ENCODE measurements around the gene CATSPERZ.
"Not testable (repeated sequence)": the region's sequence is repeated elsewhere in the genome, so short reads cannot be mapped to it uniquely, and the experiment has no call there.

Gene CATSPERZ

GRCh38 chr11:64321533-64321932 lies 21.4 kb downstream of the CATSPERZ start:
- DNase-seq (ENCODE audit: low read depth): no peak
- no peak overlapping the region for H3K4me3 ChIP-seq (ENCODE audit: low read length)
- TF ChIP-seq, protein P1, sequence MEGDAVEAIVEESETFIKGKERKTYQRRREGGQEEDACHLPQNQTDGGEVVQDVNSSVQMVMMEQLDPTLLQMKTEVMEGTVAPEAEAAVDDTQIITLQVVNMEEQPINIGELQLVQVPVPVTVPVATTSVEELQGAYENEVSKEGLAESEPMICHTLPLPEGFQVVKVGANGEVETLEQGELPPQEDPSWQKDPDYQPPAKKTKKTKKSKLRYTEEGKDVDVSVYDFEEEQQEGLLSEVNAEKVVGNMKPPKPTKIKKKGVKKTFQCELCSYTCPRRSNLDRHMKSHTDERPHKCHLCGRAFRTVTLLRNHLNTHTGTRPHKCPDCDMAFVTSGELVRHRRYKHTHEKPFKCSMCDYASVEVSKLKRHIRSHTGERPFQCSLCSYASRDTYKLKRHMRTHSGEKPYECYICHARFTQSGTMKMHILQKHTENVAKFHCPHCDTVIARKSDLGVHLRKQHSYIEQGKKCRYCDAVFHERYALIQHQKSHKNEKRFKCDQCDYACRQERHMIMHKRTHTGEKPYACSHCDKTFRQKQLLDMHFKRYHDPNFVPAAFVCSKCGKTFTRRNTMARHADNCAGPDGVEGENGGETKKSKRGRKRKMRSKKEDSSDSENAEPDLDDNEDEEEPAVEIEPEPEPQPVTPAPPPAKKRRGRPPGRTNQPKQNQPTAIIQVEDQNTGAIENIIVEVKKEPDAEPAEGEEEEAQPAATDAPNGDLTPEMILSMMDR (conservative IDR thresholded peaks at IDR 0.05; ENCODE audit: low read depth, low read length): no peak

DNA sequence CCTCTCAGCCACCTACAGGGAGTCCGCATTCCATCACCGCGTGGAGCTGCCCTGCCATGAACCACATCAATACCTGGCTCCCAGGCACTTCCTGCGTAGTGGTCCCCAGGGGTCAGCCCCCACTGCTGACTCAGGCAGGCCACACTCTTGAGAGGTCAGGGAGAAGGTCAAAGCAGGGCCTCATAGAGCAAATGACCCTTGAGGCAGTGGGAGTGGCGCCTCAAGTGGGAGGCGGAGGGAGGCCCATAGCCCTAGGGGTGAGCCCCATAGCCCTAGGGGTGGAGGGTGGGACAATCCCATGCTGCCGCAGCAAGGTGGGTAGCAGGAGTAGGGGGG lies 22.7 kb downstream of the CATSPERZ start:
- DNase-seq (ENCODE audit: low read depth): no peak
- no peak overlapping the region for H3K4me3 ChIP-seq (ENCODE audit: low read length)
- TF ChIP-seq, protein P1 (conservative IDR thresholded peaks at IDR 0.05; ENCODE audit: low read depth, low read length): no peak

- no peak for DNase-seq (ENCODE audit: low read depth)
- H3K4me3 ChIP-seq (ENCODE audit: low read length): no peak overlapping the region
- TF ChIP-seq, protein P1 (conservative IDR thresholded peaks at IDR 0.05; ENCODE audit: low read depth, low read length): no peak
These were observed 23.2 kb downstream of the CATSPERZ start for GRCh38 chr11:64323373-64323772.

DNA sequence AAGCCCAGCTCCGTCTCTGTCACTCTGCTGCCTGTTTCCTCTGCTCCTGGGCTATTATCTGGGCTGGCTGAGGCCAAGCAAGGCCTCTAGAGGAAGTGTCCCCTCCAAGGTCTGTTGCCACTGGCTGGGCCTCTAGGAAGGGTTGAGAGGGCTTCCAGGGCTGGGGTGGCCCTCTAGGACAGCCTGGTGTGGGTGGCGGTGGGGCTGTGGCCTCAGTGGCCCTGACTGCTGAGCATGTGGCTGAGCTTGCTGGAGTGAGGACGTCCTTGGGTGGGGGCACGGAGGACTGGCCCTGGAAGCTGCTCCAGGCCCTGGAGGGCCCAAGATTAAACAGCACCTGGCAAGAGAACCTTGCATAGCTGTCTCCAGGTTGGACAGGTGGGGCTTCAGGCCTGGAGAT lies 23.8 kb downstream of the CATSPERZ start:
- not testable (repeated sequence) for H3K4me3 ChIP-seq (ENCODE audit: low read length); DNase-seq (ENCODE audit: low read depth)

- TF ChIP-seq, protein P1 (conservative IDR thresholded peaks at IDR 0.05; ENCODE audit: low read depth, low read length): no peak
These were observed 24.7 kb downstream of the CATSPERZ start for GRCh38 chr11:64324692-64325469.

GRCh38 chr11:64327375-64327774 lies 27.2 kb downstream of the CATSPERZ start:
- no peak for DNase-seq (ENCODE audit: low read depth)
- TF ChIP-seq, protein P1 (conservative IDR thresholded peaks at IDR 0.05; ENCODE audit: low read depth, low read length): no peak
- no peak overlapping the region for H3K4me3 ChIP-seq (ENCODE audit: low read length)

More at GRCh38 chr11:64324692-64325469, 24.7 kb downstream of the CATSPERZ start:
- H3K4me3 ChIP-seq (ENCODE audit: low read length): no peak overlapping the region
- DNase-seq (ENCODE audit: low read depth): no peak

DNA sequence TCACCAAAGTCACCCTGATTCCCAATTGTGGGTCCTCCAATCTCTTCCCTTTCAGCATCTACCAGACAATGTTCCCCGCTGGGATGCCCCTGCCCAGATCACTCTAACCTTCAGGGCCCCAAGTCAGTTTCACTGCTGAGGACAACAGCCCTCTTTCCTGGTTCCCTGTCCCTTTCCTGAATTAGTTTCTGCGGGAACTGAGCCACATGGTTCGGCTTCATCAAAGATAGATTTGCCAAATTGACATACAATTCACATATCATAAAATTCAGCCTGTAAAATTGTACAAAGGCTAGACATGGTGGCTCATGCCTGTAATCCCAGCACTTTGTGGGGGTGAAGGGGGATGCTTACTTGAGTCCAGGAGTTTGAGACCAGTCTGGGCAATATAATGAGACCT lies 27.8 kb downstream of the CATSPERZ start:
- TF ChIP-seq, protein P1 (conservative IDR thresholded peaks at IDR 0.05; ENCODE audit: low read depth, low read length): no peak
- H3K4me3 ChIP-seq (ENCODE audit: low read length): no peak overlapping the region
- no peak for DNase-seq (ENCODE audit: low read depth)

All from retinal pigment epithelial cell (primary cell).